NCI-H2227 (cell line): ENCODE results near the gene KRTAP10-10.
"Not testable (repeated sequence)": the region's sequence is repeated elsewhere in the genome, so short reads cannot be mapped to it uniquely, and the experiment has no call there.

Experiments
- DNase-seq: peaks from one replicate; lab custom pipeline; 2025; ENCODE audit not compliant: unreplicated experiment; lab: John Stamatoyannopoulos, UW

KRTAP10-10 gene

GRCh38 chr21:44649521-44650100 lies 12.5 kb downstream of the KRTAP10-10 start:
- no peak for DNase-seq

- DNase-seq = no peak
Measured at GRCh38 chr21:44650265-44650972, 13.3 kb downstream of the KRTAP10-10 start.

DNA sequence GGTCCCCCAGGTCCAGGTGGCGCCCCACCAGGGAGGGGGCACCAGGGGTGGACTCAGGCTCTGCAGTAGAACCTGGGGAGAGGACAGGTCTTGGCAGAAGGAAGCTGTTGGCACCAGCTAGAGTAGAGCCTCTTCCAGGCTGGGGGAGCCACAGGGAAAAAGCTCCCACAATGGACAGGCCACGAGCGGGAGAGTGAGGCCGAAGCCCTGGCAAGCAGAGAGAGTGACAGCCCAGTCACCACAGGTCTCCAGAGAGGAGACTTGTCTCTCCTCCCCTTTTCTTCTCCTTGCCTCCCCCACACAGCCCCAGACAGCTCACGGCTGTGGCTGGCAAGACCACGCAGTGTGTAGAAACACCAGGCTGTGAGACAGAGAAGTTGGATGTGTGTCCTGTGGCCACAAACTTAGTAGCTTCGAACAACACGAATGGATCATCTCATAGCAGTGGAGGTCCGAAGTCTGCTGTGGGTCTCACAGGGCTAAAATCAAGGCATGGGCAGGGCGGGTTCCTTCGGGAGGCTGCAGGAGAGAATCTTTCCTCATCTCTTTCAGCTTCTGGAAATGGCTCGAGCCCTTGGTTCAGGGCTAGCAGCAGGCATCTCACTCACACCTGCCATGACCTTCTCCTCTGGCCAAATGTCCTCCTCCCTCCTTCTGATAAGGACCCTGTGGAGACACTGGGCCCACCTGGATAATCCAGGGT lies 14.0 kb downstream of the KRTAP10-10 start:
- no peak for DNase-seq

DNA sequence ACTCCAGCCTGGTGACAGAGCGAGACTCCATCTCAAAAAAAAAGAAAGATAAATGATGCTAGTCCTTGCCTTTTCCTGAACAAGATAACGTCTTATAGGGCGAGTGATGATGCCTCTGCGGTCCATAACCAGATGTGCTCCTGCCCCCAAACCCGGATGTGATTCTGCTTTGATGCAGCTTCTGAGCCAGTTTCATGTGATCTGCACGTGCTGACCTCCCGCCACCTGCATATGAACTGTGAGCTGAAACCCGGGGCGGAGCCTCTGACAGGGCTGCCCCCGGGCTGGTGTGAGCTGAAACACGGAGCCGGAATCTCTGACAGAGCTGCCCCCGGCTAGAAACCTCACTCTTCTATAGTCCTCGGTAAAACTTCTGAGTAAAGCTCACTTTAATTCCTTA lies 16.0 kb downstream of the KRTAP10-10 start:
- DNase-seq = no peak

DNA sequence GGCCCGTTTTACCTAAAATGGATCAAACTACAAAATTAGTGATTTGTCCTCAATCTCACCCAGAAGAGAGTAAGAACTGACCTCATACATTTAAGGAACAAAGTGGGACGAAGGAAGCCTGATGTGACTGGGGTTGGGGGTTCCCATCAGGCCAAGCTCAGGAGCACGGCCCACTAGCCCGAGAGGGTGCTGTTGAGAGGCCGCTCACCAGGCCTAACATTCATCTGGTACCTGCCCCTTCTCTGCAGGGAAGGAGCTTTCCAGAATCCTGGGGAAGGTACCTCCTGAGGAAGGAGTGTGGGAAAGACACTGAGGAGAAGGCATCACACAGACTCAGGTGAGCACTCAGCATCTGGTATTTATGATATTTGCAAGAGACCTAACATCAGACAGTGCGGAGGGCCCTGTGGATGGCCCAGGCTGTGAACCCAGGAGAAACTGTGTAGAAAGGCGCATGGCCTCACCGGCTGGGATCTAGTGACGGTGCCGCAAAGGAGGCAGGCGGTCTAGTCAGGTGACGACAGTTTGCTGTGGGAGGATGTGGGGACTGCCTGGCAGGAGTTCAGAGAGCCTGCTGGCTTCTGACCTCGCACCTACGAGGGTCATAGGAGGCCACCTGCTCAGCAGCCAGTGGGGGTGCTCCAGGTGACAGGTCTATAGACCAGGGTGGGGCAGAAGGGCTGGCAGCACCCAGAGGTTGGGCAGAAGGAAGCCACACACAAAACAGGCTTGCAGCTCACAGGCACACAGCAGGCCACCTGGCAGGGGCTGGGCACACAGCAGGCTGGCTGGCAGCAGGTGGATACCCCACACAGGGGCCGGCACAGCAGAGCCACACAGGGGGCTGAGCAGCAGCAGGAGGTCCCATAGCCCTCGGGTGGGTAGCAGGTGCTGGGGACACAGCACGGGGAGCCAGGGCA lies 16.8 kb downstream of the KRTAP10-10 start:
- DNase-seq = no peak

GRCh38 chr21:44654576-44655175 lies 17.5 kb downstream of the KRTAP10-10 start, which contains the start of gene KRTAP12-4:
TSS of gene KRTAP12-4 (minus strand) at chr21:44654659. CDS start at chr21:44654614, 45 bp downstream.
- DNase-seq = no peak

DNA sequence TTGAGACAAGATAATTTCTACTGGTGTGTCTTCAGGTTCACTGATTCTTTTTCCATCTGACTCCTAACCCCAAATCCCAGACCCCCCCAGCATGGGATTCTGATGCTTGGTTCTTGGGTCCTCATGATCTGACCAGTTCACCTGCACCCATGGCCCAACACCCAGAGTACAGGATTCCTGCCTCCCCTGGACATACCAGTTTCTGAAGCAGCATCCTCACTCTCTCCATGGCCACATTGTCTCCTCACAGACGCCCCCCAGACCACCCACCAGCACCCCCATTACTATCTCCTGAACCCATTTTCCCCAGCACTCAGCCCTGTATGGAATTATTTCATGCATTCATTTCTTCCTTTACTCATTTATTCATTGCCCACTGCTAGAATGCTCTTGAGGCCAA lies 19.7 kb downstream of the KRTAP10-10 start:
- no peak for DNase-seq

GRCh38 chr21:44657635-44658540 lies 20.7 kb downstream of the KRTAP10-10 start, which contains the start of gene KRTAP12-3:
TSS of gene KRTAP12-3 (plus strand) at chr21:44657932. CDS start at chr21:44657980, 48 bp downstream.
- DNase-seq = no peak

GRCh38 chr21:44658541-44658910 lies 21.4 kb downstream of the KRTAP10-10 start:
- DNase-seq = no peak

DNA sequence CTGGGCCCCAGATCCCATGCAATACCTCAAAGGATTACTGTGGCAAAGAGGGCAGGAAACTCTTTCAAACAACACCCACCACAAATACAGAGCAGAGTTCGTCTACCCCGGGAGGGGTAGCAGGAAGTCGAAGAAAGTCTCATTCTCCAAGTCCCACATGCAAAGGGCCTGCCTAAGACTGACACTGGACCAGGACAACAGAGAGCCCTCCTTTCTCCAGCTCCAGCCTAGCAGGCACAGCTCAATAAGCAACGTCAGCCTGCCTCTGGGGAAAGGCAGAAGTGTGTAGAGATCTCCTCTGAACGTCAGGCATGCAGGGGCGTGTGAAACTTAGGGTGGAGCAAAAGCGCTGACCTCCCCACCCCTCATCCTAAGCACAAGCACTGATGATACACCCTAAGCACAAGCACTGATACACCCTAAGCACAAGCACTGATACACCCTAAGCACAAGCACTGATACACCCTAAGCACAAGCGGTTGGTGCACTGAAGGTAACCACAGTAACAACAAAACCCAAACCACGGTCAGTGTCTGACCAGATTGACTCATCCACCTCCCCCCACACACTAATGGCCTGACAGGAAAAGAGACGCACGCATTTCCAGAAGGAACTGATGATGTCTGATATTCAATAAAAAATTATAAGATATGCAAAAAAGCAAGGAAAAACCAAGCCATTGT lies 21.9 kb downstream of the KRTAP10-10 start:
- DNase-seq = no peak

DNA sequence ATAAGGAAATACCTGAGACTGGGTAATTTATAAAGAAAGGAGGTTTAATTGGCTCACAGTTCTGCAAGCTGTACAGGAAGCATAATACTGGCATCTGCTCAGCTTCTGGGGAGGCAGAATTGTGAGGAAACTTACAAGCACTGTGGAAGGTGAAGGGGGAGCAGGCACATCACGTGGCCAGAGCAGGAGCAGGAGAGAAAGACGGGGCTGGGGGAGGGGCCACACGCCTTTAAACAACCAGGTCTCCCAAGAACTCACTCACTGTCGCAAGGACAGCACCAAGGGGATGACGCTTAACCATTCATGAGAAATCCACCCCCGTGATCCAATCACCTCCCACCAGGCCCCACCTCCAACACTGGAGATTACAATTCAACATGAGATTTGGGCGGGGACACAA lies 24.4 kb downstream of the KRTAP10-10 start:
- DNase-seq = not testable (repeated sequence)

GRCh38 chr21:44664691-44665090 lies 27.5 kb downstream of the KRTAP10-10 start:
- DNase-seq = no peak

DNA sequence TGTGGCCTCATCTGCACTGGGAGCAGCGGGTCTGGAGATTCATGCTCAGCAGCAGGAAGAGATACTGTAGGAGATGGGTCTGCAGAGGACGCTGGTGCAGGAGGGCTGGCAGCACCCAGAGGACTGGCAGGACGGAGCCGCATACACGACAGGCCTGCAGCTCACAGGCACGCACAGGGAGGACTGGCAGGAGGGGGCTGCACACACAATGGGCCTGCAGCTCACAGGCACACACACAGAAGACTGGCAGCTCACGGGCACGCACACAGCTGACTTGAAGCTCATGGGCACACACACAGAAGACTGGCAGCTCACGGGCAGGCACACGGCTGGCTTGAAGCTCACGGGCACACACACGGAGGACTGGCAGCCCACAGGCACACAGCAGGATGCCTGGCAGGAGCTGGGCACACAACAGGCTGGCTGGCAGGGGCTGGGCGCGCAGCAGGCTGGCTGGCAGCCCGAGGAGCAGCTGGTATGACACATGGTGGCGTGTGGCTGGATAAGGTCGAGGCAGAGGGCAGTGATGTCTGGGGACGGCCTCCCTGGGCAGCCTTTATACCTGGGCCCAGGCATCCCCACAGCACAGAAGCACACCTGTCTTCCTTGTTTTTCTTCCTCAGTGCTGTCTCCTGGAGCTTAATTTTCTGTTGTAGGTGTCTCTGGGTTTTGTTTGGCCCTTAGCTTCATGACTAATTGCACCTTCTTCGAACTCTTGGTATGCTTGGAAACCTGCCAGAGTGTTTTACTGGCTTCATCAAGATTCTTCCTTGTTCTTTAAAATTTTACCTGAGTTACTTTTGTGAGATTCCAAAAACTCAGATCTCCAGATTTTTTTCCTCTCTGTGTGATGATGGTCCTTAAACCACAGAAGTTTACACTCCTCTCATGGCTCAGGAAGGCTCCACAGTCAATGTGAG lies 29.5 kb downstream of the KRTAP10-10 start, which contains the start of gene KRTAP12-2:
Gene KRTAP12-2 (minus strand): TSS at position 527 of the 920 bp plus-strand sequence. CDS start 41 bp downstream, at position 486.
- DNase-seq = no peak

DNA sequence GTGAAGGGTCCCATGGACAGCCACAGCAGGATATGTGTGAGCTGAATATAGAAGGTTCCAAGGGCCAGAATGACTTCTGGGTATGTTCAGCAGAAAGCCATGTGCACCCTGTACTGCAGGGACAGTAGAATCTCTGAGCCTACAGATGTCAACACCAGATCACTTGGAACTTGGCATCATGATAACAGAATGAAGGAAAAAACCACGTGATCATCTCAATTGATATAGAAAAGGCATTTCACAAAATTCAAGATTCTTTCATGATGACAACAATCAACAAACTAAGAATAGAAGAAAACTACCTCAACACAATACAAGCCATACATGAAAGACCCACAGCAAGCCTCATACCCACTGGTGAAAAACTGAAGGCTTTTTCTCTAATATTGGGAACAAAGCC lies 30.5 kb downstream of the KRTAP10-10 start:
- no peak for DNase-seq

GRCh38 chr21:44670642-44671432 lies 33.7 kb downstream of the KRTAP10-10 start:
- DNase-seq = no peak

DNA sequence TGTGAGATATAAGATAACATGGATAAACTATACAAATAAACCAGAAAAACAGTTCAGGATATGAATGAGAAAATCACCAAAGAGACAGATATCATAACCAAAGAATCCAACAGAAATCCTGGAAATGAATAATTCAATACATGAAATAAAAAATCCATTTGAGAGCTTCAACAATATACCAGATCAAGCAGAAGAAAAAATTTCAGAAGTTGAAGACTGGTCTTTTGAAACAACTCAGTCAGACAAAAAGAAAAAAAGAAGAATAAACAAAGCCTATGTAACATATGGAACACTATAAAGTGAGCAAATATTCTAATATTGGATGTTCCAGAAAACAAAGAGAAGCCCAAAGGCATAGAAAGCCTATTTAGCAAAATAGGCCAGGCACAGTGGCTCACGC lies 34.8 kb downstream of the KRTAP10-10 start:
- DNase-seq = no peak

GRCh38 chr21:44677881-44678280 lies 40.7 kb downstream of the KRTAP10-10 start:
- DNase-seq = no peak
